Activated naive CD8-positive, alpha-beta T cell treated with anti-CD3 and anti-CD28 coated beads, Interleukin-2, amount 50 U/mL, for 24 hours (primary cell): ENCODE data around the gene AASDHPPT.
A peak's percentile ranks its signal among the peaks of the same experiment; 100 is the strongest.

ENCODE experiments used
- ATAC-seq: fragments of 150-1000 bp; cut with Tn5 transposase; one replicate; pipeline ENCODE4 v1.10.0; 2021
- DNase-seq: peaks from one replicate; pipeline ENCODE4 v3.0.0; 2021
- H3K27ac Mint-ChIP-seq: one replicate; pipeline ENCODE4 v1.8.0; 2021; ENCODE audit warnings: mild to moderate bottlenecking, mixed read lengths
- H3K27me3 Mint-ChIP-seq: one replicate; pipeline ENCODE4 v1.8.0; 2021; ENCODE audit warnings: mixed read lengths
- H3K36me3 Mint-ChIP-seq: one replicate; pipeline ENCODE4 v1.8.0; 2021; ENCODE audit warnings: low read depth, mixed read lengths
- H3K4me1 Mint-ChIP-seq: one replicate; pipeline ENCODE4 v1.8.0; 2021; ENCODE audit warnings: mixed read lengths
- H3K4me3 Mint-ChIP-seq: one replicate; pipeline ENCODE4 v1.8.0; 2021; ENCODE audit warnings: mild to moderate bottlenecking, moderate library complexity, mixed read lengths
- H3K9me3 Mint-ChIP-seq: one replicate; pipeline ENCODE4 v1.8.0; 2021; ENCODE audit warnings: mixed read lengths

AASDHPPT gene

DNA sequence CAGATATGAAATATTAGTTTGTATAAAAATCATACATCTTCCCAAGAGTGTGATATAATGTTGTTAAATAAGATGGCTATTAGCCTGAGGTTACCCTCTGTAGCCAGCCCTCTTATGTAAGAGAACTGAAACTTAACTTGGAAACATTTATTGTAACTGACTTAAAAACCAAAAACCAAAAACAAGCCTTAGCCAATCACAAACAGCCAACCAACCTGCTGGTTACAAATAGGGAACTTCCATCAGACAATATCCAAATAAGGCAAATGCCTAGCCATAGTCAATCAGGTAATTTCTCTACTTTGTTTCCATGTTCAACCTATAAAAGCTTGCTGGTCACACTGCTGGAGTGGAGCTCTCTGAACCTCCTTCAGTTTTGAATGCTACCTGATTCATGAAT lies 14.5 kb upstream of the AASDHPPT start:
- Mint-ChIP-seq H3K4me3 (no peak overlapping the region), H3K27ac (no peak overlapping the region)
- no peak for DNase-seq

GRCh38 chr11:106070606-106071005 lies 6.9 kb upstream of the AASDHPPT start:
- H3K27ac Mint-ChIP-seq = no peak overlapping the region
- peaks cover 8% of the 10 kb centered on the region for H3K4me1 Mint-ChIP-seq
- no peak overlapping the region for H3K4me3 Mint-ChIP-seq
- peaks cover 6% of the 10 kb centered on the region for H3K36me3 Mint-ChIP-seq
- H3K9me3 Mint-ChIP-seq = no peaks in the 10 kb centered on the region
- H3K27me3 Mint-ChIP-seq = no peaks in the 10 kb centered on the region
- ATAC-seq (no peak), DNase-seq (no peak)

More for the DNA sequence above, 14.5 kb upstream of the AASDHPPT start:
- no peaks in the 10 kb centered on the region for H3K9me3 Mint-ChIP-seq
- peak; percentile 69 for ATAC-seq
- no peaks in the 10 kb centered on the region for H3K27me3 Mint-ChIP-seq
- peaks cover 10% of the 10 kb centered on the region for H3K36me3 Mint-ChIP-seq
- H3K4me1 Mint-ChIP-seq = peaks cover 16% of the 10 kb centered on the region

- no peak overlapping the region for H3K4me3 Mint-ChIP-seq
- peaks cover 6% of the 10 kb centered on the region for H3K36me3 Mint-ChIP-seq
- H3K4me1 Mint-ChIP-seq = peaks cover 17% of the 10 kb centered on the region
- DNase-seq (no peak), ATAC-seq (no peak)
- H3K27me3 Mint-ChIP-seq = no peaks in the 10 kb centered on the region
- no peaks in the 10 kb centered on the region for H3K9me3 Mint-ChIP-seq
- H3K27ac Mint-ChIP-seq = no peak overlapping the region
These were observed 4.7 kb upstream of the AASDHPPT start for GRCh38 chr11:106072804-106073203.

DNA sequence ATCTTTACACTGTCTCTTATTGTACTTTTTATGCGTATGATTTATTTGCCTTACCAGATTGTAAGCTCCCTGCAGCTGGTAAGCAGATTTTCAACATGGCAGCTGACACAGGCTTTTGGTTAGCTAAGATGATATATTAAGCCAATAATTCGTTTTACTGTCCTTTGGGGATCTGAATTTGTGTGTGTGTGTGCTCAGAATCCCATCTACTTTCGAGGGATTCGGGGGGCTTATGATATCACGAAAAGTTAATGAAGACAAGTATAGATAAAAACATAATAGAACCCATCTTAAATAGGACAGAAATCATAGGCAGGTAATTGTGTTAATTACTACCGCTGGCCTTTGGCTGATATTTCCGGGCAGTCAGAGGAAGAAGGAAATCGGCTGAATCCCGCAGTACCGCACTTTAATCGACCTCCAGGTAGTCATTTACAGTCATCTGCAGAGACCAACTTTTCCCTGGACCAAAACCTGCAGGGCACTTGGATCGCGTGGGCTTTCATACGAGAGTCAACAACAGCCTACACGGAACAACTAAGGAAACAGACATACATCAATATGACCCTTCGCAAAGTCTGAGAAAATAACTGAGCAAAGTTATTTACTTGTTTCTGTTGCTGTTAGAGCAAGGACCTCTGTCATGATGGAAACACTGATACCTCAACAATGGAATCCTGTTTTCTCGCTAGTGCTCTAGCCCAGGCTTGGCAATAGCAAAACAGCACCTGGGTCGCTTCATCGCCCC lies 1.1 kb upstream of the AASDHPPT start:
- Mint-ChIP-seq H3K36me3 (peaks cover 18% of the 10 kb centered on the region), H3K4me1 (peaks cover 41% of the 10 kb centered on the region), H3K4me3 (peak overlapping the region; percentile 94)

GRCh38 chr11:106076919-106077608 lies 398 bp upstream of the AASDHPPT start, which contains the start of gene KBTBD3:
Gene KBTBD3, minus strand, starts transcription at chr11:106077347. Its CDS starts 18,250 bp downstream, at chr11:106059097.
- DNase-seq (peak; percentile 95), ATAC-seq (peak; percentile 98)
- Mint-ChIP-seq H3K27ac (peak within 1 kb of the TSS; percentile 96), H3K36me3 (peaks cover 22% of the 10 kb centered on the region), H3K4me1 (peaks cover 43% of the 10 kb centered on the region), H3K9me3 (no peaks in the 10 kb centered on the region), H3K4me3 (peak within 1 kb of the TSS; percentile 94), H3K27me3 (no peaks in the 10 kb centered on the region)

More for the DNA sequence above, 1.1 kb upstream of the AASDHPPT start:
- Mint-ChIP-seq H3K27me3 (no peaks in the 10 kb centered on the region), H3K9me3 (no peaks in the 10 kb centered on the region), H3K27ac (peak overlapping the region; percentile 85)
- DNase-seq = no peak
- ATAC-seq = no peak

GRCh38 chr11:106082096-106082495 lies 4.6 kb downstream of the AASDHPPT start:
- DNase-seq = no peak
- no peaks in the 10 kb centered on the region for H3K27me3 Mint-ChIP-seq
- peaks cover 35% of the 10 kb centered on the region for H3K36me3 Mint-ChIP-seq
- H3K9me3 Mint-ChIP-seq = no peaks in the 10 kb centered on the region
- H3K4me1 Mint-ChIP-seq = peaks cover 54% of the 10 kb centered on the region
- no peak overlapping the region for H3K4me3 Mint-ChIP-seq
- H3K27ac Mint-ChIP-seq = no peak overlapping the region
- ATAC-seq = no peak

GRCh38 chr11:106086135-106086534 lies 8.7 kb downstream of the AASDHPPT start:
- peaks cover 19% of the 10 kb centered on the region for H3K36me3 Mint-ChIP-seq
- no peaks in the 10 kb centered on the region for H3K9me3 Mint-ChIP-seq
- peaks cover 53% of the 10 kb centered on the region for H3K4me1 Mint-ChIP-seq
- ATAC-seq (no peak), DNase-seq (no peak)
- no peak overlapping the region for H3K4me3 Mint-ChIP-seq
- H3K27me3 Mint-ChIP-seq = no peaks in the 10 kb centered on the region
- H3K27ac Mint-ChIP-seq = no peak overlapping the region

- Mint-ChIP-seq H3K9me3 (no peaks in the 10 kb centered on the region), H3K4me3 (no peak overlapping the region), H3K36me3 (peaks cover 20% of the 10 kb centered on the region), H3K4me1 (peaks cover 57% of the 10 kb centered on the region), H3K27ac (no peak overlapping the region), H3K27me3 (no peaks in the 10 kb centered on the region)
- DNase-seq (no peak), ATAC-seq (no peak)
These were observed 9.4 kb downstream of the AASDHPPT start for GRCh38 chr11:106086850-106087249.

GRCh38 chr11:106087815-106088435 lies 10.5 kb downstream of the AASDHPPT start:
- Mint-ChIP-seq H3K9me3 (no peaks in the 10 kb centered on the region), H3K4me1 (peaks cover 63% of the 10 kb centered on the region), H3K27me3 (no peaks in the 10 kb centered on the region), H3K27ac (no peak overlapping the region), H3K4me3 (no peak overlapping the region), H3K36me3 (peaks cover 26% of the 10 kb centered on the region)
- DNase-seq (peak; percentile 36), ATAC-seq (no peak)

GRCh38 chr11:106088896-106089295 lies 11.4 kb downstream of the AASDHPPT start:
- Mint-ChIP-seq H3K27ac (no peak overlapping the region), H3K4me3 (no peak overlapping the region), H3K9me3 (no peaks in the 10 kb centered on the region), H3K36me3 (peaks cover 27% of the 10 kb centered on the region), H3K27me3 (no peaks in the 10 kb centered on the region), H3K4me1 (peaks cover 58% of the 10 kb centered on the region)
- no peak for ATAC-seq
- no peak for DNase-seq

DNA sequence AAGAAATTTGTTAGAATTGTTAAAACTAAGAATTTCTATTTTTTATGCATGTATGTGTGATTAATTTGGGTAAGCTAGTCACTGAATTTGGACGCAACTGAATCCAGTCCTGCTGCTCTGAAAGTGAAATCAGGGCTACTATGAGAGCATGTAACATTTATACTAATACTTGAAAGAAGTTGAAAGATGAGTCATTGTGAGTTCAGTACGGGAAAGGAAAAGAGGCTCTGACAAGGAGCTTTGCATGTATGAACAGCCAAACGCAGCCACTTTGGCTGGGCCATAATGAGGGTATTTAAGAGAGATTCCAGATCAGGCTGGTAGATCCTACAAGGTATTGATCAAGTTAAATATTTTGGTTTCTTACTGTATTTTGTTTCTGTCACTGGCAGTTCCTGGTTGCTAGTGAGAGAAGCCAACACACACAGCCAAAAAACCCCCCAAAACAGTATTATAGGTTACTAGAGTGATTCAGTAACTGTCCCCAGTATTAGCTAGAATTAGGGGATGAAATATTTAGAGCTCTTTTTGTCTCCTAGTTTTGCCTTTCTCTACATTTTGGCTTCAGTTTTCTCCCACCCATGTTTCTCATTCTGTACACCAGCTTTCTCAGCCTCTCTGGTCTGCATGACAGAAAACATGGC lies 14.1 kb downstream of the AASDHPPT start:
- DNase-seq = peak; percentile 6
- peaks cover 45% of the 10 kb centered on the region for H3K4me1 Mint-ChIP-seq
- H3K36me3 Mint-ChIP-seq = peaks cover 38% of the 10 kb centered on the region
- H3K9me3 Mint-ChIP-seq = no peaks in the 10 kb centered on the region
- H3K4me3 Mint-ChIP-seq = no peak overlapping the region
- H3K27ac Mint-ChIP-seq = peak overlapping the region; percentile 74
- H3K27me3 Mint-ChIP-seq = no peaks in the 10 kb centered on the region
- ATAC-seq = peak; percentile 98

DNA sequence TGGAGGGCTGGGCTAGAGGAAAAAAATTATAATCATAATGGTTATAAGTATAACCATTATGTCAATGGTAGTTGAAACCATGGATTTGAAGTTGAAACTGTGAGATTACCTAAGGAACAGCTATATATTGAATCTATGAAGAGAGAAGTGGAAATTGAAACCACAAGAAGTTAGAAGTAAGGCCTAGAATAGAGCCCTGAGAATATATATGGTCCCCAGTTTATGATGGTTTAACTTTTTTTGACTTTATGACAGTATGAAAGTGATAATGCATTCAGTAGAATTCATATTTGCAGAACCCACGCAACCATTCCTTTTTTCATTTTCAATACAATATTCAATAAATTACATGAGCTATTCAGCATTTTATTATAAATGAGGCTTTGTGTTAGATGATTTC lies 15.0 kb downstream of the AASDHPPT start:
- Mint-ChIP-seq H3K27ac (peak overlapping the region; percentile 41), H3K9me3 (no peaks in the 10 kb centered on the region), H3K4me3 (no peak overlapping the region), H3K4me1 (peaks cover 39% of the 10 kb centered on the region), H3K36me3 (peaks cover 47% of the 10 kb centered on the region), H3K27me3 (no peaks in the 10 kb centered on the region)
- DNase-seq (no peak), ATAC-seq (no peak)

DNA sequence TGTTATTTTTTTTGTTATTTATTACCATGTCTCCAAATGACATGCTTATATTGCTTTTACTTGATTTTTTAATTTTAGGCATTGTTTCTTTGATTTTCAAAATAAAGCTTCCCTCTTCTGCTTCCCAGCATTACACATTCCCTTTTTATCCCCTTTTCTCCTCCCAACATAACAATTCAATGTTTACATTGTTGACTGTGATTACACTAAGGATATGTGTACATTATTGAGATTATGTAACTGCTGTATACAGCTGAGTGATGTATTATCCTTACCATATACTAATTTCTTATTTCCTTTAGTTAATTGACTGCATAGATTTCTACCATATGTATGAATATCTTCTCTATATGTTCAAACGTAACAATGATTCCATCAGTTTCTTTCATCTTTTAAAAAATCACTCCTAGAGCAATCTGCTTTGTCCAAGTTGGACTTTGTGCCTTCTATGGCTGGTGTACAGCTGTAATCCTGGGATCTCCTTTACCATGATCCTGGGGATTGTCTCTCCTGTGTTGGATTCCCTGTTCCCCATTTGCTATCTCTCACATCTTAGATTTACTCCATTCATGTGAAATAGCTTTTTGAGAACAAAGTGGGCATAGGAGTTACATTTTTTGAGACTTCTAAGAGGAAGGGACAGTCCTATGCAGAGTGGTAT lies 21.6 kb downstream of the AASDHPPT start:
- peaks cover 35% of the 10 kb centered on the region for H3K36me3 Mint-ChIP-seq
- ATAC-seq (no peak), DNase-seq (no peak)
- H3K4me3 Mint-ChIP-seq = no peak overlapping the region
- no peaks in the 10 kb centered on the region for H3K27me3 Mint-ChIP-seq
- H3K27ac Mint-ChIP-seq = no peak overlapping the region
- H3K4me1 Mint-ChIP-seq = no peaks in the 10 kb centered on the region
- peaks cover 3% of the 10 kb centered on the region for H3K9me3 Mint-ChIP-seq

DNA sequence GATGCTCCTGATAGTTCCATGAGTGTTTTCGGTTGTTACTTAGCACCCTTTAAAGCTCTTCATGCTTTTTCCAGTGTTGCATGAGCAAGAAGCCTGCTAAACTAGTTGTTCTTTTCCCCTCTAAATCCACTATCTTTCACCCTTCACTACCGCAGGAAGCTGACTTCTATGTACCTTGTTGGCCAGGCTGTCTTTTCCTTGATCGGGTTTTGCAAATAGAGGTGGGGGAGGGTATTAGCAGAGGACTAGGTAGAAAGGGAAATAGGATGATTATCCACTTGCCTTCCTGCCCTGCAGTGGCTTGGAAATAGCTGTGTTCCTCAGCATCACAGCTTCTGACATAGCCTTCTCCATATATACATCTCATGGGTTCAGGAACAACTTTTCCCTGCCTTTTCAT lies 23.9 kb downstream of the AASDHPPT start:
- DNase-seq (no peak), ATAC-seq (no peak)
- peaks cover 3% of the 10 kb centered on the region for H3K9me3 Mint-ChIP-seq
- H3K27me3 Mint-ChIP-seq = no peaks in the 10 kb centered on the region
- H3K4me1 Mint-ChIP-seq = no peaks in the 10 kb centered on the region
- H3K27ac Mint-ChIP-seq = no peak overlapping the region
- H3K4me3 Mint-ChIP-seq = no peak overlapping the region
- H3K36me3 Mint-ChIP-seq = peaks cover 22% of the 10 kb centered on the region
